Activated CD8-positive, alpha-beta T cell treated with anti-CD3 and anti-CD28 coated beads for 36 hours (primary cell): Measurements from ENCODE around the gene RPS6KL1. TPM values are rescaled to one million over a fixed set of nuclear protein-coding genes. Genes with fewer than 3 reads are reported as not detected.

Source experiments
- ATAC-seq: fragments of 200-7000 bp; cut with Tn5 transposase; one replicate; pipeline ENCODE4 v1.10.0; 2021; ENCODE audit warnings: mild to moderate bottlenecking, moderate library complexity
- CTCF ChIA-PET: fragments of 350-600 bp; sonication (Branson Sonifier 250); formaldehyde crosslinking; loops from one replicate; lab custom pipeline; 2021; ENCODE audit warnings: antibody characterized with exemption; lab: Charles Lee
- POLR2A ChIA-PET: fragments of 350-600 bp; sonication (Branson Sonifier 250); formaldehyde crosslinking; loops from one replicate; lab custom pipeline; 2021; ENCODE audit warnings: antibody characterized with exemption; lab: Charles Lee
- DNase-seq: peaks from one replicate; pipeline ENCODE4 v3.0.0-alpha.2; 2020
- H3K27ac Mint-ChIP-seq: one replicate; pipeline ENCODE4 v1.8.0; 2021; ENCODE audit warnings: mild to moderate bottlenecking, mixed read lengths
- H3K27me3 Mint-ChIP-seq: one replicate; pipeline ENCODE4 v1.8.0; 2021; ENCODE audit warnings: mixed read lengths
- H3K36me3 Mint-ChIP-seq: one replicate; pipeline ENCODE4 v1.8.0; 2021; ENCODE audit warnings: low read depth, mixed read lengths
- H3K4me1 Mint-ChIP-seq: one replicate; pipeline ENCODE4 v1.8.0; 2021; ENCODE audit warnings: low read depth, mixed read lengths
- H3K4me3 Mint-ChIP-seq: one replicate; pipeline ENCODE4 v1.8.0; 2021; ENCODE audit warnings: mild to moderate bottlenecking, moderate library complexity, mixed read lengths
- H3K9me3 Mint-ChIP-seq: one replicate; pipeline ENCODE4 v1.8.0; 2021; ENCODE audit warnings: mixed read lengths
- intact Hi-C: fragments of 100-400 bp; cut with micrococcal nuclease; formaldehyde crosslinking; loops from one replicate; pipeline ENCODE4 v1.10.0; 2022
- total RNA-seq, 2 experiments: library from RNA; stranded (reverse); gene quantifications; one replicate each; pipeline ENCODE4 v1.2.3, GENCODE V29; 2021
- TF ChIP-seq, protein P1 (sequence below): fragments of 200-600 bp; IDR thresholded peaks from one replicate; pipeline ENCODE4 v1.8.0; 2022; ENCODE audit warnings: antibody characterized with exemption, mild to moderate bottlenecking

Gene RPS6KL1
- total RNA-seq, 2 experiments from 2014 or later: 4.1 to 5.1 TPM

DNA sequence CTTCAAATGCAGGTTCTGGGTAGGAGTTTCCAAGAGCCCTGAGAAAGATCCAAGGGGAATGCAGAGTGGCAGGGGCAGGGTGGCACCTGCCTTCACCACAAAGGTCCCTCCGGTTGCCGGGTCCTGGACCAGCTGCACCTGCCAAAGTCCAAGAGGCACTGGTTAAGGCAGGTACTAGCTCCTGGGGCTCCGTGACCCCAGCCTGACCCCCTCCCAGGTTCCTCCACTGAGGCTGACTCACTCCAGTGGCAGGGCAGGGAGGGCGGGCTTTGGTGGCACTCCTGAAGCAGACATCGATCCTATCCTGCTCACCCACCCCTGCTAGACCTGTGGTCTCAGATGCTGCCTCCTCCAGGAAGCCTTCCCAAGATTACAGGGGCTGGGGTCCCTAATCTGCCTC lies 11.4 kb downstream of the RPS6KL1 start:
- TF ChIP-seq, protein P1, sequence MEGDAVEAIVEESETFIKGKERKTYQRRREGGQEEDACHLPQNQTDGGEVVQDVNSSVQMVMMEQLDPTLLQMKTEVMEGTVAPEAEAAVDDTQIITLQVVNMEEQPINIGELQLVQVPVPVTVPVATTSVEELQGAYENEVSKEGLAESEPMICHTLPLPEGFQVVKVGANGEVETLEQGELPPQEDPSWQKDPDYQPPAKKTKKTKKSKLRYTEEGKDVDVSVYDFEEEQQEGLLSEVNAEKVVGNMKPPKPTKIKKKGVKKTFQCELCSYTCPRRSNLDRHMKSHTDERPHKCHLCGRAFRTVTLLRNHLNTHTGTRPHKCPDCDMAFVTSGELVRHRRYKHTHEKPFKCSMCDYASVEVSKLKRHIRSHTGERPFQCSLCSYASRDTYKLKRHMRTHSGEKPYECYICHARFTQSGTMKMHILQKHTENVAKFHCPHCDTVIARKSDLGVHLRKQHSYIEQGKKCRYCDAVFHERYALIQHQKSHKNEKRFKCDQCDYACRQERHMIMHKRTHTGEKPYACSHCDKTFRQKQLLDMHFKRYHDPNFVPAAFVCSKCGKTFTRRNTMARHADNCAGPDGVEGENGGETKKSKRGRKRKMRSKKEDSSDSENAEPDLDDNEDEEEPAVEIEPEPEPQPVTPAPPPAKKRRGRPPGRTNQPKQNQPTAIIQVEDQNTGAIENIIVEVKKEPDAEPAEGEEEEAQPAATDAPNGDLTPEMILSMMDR: no peak
- Mint-ChIP-seq H3K27ac (no peak overlapping the region), H3K27me3 (no peaks in the 10 kb centered on the region), H3K4me1 (no peaks in the 10 kb centered on the region), H3K4me3 (no peak overlapping the region), H3K36me3 (no peaks in the 10 kb centered on the region), H3K9me3 (no peaks in the 10 kb centered on the region)
- ATAC-seq (no peak), DNase-seq (no peak)
- POLR2A ChIA-PET: no interaction called here
- intact Hi-C loops: no loop called here
- CTCF ChIA-PET: interaction anchor here (1.0 to 14.6 kb wide), 3 partner anchors 12 to 176 kb away, joined by 3 to 528 read pairs (median 4); partner anchors contain the start of gene RPS6KL1

DNA sequence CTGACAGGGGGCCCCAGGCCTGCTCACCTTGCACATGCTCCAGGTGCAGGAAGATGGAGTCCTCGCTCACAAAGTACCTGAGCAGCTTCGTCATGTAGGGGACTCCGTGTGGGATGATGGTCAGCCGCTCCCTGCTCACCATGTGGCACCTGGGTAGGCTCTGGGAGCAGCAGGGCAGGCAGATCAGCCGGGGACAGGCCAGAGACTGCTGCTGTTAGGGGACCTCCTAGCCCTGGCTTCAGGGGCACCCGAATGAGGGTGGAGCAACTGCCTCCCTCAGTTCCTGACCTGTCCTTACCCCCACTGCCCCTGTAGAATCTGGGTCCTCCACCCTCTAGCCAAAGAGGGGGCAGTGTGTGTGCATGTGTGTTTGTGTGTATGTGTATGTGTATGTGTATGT lies 11.8 kb downstream of the RPS6KL1 start:
- intact Hi-C loops: no loop called here
- CTCF ChIA-PET: interaction anchor here (1.0 to 14.6 kb wide), 2 partner anchors 51 to 177 kb away, joined by 4 to 528 read pairs; no protein-coding TSS in a partner anchor
- H3K4me1 Mint-ChIP-seq: no peaks in the 10 kb centered on the region
- no peak overlapping the region for H3K4me3 Mint-ChIP-seq
- ATAC-seq (no peak), DNase-seq (no peak)
- no peaks in the 10 kb centered on the region for H3K27me3 Mint-ChIP-seq
- TF ChIP-seq, protein P1: no peak
- no peaks in the 10 kb centered on the region for H3K9me3 Mint-ChIP-seq
- POLR2A ChIA-PET: interaction anchor here (1.2 kb wide), 1 partner anchor 18 kb away, joined by 3 read pairs; no protein-coding TSS in a partner anchor
- H3K27ac Mint-ChIP-seq: no peak overlapping the region
- no peaks in the 10 kb centered on the region for H3K36me3 Mint-ChIP-seq

DNA sequence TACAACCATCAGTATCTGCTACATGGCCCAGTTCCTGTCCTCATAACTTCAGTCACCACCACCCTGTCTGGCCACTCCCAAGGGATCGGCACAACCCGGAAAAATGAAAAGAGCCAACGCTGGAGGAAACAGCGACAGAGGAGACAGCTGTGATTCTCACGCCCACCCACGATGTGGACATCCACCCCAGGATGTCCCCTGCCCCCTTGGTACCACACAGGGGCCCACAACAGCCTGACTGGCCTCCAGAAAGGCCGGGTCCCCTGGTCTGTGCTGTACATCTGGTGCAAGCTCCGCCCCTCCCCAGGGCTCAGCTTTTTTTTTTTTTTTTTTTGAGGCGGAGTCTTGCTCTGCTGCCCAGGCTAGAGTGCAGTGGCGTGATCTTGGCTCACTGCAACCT lies 12.5 kb downstream of the RPS6KL1 start:
- POLR2A ChIA-PET: interaction anchor here (1.2 kb wide), 1 partner anchor 17 kb away, joined by 3 read pairs; no protein-coding TSS in a partner anchor
- CTCF ChIA-PET: interaction anchor here (1.0 to 14.6 kb wide), 2 partner anchors 50 to 178 kb away, joined by 4 to 528 read pairs; no protein-coding TSS in a partner anchor
- Mint-ChIP-seq H3K9me3 (no peaks in the 10 kb centered on the region), H3K4me1 (peaks cover 2% of the 10 kb centered on the region), H3K4me3 (no peak overlapping the region), H3K36me3 (no peaks in the 10 kb centered on the region), H3K27me3 (no peaks in the 10 kb centered on the region), H3K27ac (no peak overlapping the region)
- ATAC-seq (no peak), DNase-seq (no peak)
- intact Hi-C loops: no loop called here
- TF ChIP-seq, protein P1: no peak

DNA sequence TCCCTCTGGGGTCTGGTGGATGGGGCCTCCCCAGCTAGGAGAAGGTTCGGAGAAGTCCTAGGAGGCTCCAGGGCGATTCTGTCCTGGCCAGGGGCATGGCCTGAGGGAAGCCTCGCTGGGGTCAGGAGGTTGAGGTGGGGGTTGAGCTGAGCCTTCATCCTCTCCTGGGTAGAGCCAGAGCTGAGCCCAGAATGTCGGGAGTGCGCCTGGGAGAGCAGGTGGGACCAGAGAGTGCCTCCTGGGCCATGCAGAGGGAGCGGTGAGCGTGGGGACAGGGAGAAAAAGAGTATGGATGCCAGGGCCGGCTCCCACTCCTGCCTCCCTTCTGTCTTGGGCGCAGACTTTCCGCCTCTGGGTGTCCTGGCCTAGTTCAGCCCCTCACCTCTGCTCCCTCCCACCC lies 13.1 kb downstream of the RPS6KL1 start:
- TF ChIP-seq, protein P1: no peak
- Mint-ChIP-seq H3K27ac (no peak overlapping the region), H3K27me3 (no peaks in the 10 kb centered on the region), H3K4me1 (peaks cover 2% of the 10 kb centered on the region), H3K36me3 (no peaks in the 10 kb centered on the region), H3K9me3 (no peaks in the 10 kb centered on the region), H3K4me3 (no peak overlapping the region)
- DNase-seq (no peak), ATAC-seq (no peak)
- intact Hi-C loops: no loop called here
- CTCF ChIA-PET: interaction anchor here (7.2 to 14.6 kb wide), 2 partner anchors 15 to 50 kb away, joined by 73 to 528 read pairs; no protein-coding TSS in a partner anchor
- POLR2A ChIA-PET: interaction anchor here (0.6 to 1.2 kb wide), 2 partner anchors 16 to 153 kb away, joined by 3 read pairs; no protein-coding TSS in a partner anchor

GRCh38 chr14:74909501-74909900 lies 13.6 kb downstream of the RPS6KL1 start:
- CTCF ChIA-PET: interaction anchor here (7.2 to 14.6 kb wide), 2 partner anchors 15 to 49 kb away, joined by 73 to 528 read pairs; no protein-coding TSS in a partner anchor
- Mint-ChIP-seq H3K9me3 (no peaks in the 10 kb centered on the region), H3K27me3 (no peaks in the 10 kb centered on the region), H3K27ac (no peak overlapping the region), H3K4me1 (peaks cover 2% of the 10 kb centered on the region), H3K4me3 (no peak overlapping the region), H3K36me3 (no peaks in the 10 kb centered on the region)
- ATAC-seq (no peak), DNase-seq (no peak)
- TF ChIP-seq, protein P1: no peak
- intact Hi-C loops: no loop called here
- POLR2A ChIA-PET: interaction anchor here (0.6 kb wide), 1 partner anchor 153 kb away, joined by 3 read pairs; no protein-coding TSS in a partner anchor
